HG03442 (cell line): ENCODE measurements around the gene TRIOBP.
A peak's percentile ranks its signal among the peaks of the same experiment; 100 is the strongest.
"Not testable (repeated sequence)": the region's sequence is repeated elsewhere in the genome, so short reads cannot be mapped to it uniquely, and the experiment has no call there.

Experiments used
- ATAC-seq: cut with Tn5 transposase; IDR thresholded peaks from one replicate; pipeline ENCODE4 v1.9.1; 2021; ENCODE audit warnings: mild to moderate bottlenecking, moderate library complexity; ENCODE audit not compliant: unreplicated experiment

The TRIOBP gene, protein sequence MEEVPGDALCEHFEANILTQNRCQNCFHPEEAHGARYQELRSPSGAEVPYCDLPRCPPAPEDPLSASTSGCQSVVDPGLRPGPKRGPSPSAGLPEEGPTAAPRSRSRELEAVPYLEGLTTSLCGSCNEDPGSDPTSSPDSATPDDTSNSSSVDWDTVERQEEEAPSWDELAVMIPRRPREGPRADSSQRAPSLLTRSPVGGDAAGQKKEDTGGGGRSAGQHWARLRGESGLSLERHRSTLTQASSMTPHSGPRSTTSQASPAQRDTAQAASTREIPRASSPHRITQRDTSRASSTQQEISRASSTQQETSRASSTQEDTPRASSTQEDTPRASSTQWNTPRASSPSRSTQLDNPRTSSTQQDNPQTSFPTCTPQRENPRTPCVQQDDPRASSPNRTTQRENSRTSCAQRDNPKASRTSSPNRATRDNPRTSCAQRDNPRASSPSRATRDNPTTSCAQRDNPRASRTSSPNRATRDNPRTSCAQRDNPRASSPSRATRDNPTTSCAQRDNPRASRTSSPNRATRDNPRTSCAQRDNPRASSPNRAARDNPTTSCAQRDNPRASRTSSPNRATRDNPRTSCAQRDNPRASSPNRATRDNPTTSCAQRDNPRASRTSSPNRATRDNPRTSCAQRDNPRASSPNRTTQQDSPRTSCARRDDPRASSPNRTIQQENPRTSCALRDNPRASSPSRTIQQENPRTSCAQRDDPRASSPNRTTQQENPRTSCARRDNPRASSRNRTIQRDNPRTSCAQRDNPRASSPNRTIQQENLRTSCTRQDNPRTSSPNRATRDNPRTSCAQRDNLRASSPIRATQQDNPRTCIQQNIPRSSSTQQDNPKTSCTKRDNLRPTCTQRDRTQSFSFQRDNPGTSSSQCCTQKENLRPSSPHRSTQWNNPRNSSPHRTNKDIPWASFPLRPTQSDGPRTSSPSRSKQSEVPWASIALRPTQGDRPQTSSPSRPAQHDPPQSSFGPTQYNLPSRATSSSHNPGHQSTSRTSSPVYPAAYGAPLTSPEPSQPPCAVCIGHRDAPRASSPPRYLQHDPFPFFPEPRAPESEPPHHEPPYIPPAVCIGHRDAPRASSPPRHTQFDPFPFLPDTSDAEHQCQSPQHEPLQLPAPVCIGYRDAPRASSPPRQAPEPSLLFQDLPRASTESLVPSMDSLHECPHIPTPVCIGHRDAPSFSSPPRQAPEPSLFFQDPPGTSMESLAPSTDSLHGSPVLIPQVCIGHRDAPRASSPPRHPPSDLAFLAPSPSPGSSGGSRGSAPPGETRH (N-terminal part only)

DNA sequence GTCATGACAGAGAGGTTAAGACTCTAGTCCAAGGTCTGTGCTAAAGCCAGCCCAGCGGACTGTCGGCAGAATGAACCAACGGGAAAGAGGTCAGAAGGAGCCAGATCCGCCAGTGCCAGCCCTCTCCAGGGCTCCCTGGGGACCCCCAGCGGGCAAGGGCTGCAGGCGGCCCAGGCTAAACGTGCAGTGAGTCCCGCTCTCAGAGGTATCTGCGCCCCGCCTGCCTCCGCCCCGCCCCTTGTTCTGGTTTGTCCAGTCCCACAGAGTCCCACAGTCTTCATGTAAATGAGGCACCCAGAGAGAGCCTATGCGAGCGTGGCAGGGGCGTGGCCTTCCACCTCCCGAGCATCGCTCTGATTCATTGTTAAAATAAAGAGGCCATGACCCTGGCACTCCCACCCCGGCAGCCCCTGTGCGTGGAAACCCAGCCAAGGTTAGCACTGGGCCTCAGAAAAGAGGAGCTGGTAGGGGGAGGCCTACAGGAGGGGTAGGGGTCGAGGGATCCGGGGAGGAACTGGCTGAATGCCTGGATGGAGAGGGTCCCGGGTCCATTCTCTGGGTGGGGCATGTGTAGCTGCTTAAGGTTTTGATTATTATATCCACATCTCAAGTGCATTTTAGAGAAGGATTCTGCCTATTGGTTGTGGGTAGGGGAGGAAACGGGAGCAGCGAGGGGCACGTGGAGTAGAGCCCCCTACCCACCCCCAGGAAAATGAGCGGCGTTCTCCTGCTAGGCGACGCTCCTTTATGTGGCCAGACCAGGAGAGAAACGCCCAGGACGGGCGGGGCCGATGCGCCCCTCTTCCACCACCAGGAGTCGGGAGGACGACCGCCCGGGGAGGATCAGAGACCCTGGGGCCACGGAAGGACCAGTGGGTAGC lies at the start of gene TRIOBP:
TSS of gene TRIOBP (plus strand) at position 392 of the 881 bp plus-strand sequence. CDS start 4,318 bp downstream, outside the sequence.
- ATAC-seq = no peak

GRCh38 chr22:37647317-37647716 lies 49.5 kb upstream of the TRIOBP start:
- no peak for ATAC-seq

DNA sequence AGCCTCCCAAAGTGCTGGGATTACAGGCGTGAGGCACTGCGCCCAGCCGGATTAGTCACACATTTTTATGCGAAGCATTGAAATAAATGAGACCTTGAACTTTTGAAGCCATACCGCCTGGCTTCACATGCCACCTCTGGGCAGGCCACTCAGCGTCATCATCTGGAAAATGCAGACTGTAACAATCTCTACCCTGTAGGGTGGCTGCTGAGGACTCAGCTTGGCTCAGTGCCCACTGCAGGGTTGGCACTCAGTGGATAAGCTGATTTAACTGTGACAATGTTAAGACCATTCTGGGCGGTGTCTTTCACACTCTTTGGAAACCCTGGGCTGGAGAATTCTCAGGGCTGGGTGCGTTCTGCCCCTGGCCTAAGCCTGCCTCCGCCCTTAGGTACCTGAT lies 48.9 kb upstream of the TRIOBP start:
- ATAC-seq = no peak

GRCh38 chr22:37650463-37651136 lies 46.2 kb upstream of the TRIOBP start:
- ATAC-seq = no peak

DNA sequence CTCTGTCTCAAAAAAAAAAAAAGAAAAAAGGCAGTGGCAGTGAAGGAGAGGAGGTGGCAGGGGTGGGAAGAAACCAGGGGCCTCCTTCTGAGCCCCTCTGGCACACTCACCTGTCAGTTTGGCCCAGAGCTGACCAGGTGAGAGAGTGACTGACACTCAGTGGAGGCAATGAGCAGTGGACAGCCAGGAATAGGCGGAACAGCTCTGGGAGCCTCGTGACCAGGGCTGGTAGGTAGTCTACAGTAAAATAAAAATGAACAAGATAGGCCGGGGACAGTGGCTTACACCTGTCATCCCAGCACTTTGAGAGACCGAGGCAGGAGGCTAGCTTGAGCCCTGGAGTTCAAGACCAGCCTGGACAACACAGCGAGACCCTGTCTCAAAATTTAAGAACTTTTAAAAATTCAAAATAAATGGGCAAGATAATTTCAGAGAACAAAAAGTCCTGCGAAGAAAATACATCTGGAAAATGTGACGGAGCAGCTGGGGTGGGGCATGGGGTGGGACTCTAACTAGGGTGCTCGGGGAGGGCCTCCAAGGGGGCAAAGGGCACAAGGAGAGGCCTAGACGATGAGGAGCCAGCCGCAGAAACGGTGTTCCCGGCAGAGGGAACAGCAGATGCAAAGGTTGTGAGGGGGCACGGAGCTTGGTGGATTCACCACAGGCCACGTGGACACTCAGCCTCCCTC lies 42.1 kb upstream of the TRIOBP start:
- ATAC-seq = no peak

DNA sequence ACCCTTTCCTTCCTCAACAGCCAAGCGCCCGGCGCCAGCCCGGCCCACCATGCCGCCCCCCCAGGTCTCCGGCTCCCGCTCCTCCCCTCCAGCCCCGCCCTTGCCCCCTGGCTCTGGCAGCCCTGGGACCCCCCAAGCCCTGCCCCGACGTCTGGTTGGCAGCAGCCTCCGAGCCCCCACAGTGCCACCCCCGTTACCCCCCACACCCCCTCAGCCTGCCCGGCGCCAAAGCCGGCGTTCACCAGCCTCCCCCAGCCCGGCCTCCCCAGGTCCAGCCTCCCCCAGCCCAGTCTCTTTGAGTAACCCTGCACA lies 41.6 kb upstream of the TRIOBP start:
- no peak for ATAC-seq

- not testable (repeated sequence) for ATAC-seq
Measured at GRCh38 chr22:37656583-37656982, 40.3 kb upstream of the TRIOBP start.

- no peak for ATAC-seq
Measured at GRCh38 chr22:37657590-37658132, 39.2 kb upstream of the TRIOBP start.

- ATAC-seq = peak; percentile 75
Measured at GRCh38 chr22:37658133-37659065, 38.4 kb upstream of the TRIOBP start, which contains the start of gene PDXP. TSS of gene PDXP (plus strand) at chr22:37658723. CDS start at chr22:37658783, 60 bp downstream.

DNA sequence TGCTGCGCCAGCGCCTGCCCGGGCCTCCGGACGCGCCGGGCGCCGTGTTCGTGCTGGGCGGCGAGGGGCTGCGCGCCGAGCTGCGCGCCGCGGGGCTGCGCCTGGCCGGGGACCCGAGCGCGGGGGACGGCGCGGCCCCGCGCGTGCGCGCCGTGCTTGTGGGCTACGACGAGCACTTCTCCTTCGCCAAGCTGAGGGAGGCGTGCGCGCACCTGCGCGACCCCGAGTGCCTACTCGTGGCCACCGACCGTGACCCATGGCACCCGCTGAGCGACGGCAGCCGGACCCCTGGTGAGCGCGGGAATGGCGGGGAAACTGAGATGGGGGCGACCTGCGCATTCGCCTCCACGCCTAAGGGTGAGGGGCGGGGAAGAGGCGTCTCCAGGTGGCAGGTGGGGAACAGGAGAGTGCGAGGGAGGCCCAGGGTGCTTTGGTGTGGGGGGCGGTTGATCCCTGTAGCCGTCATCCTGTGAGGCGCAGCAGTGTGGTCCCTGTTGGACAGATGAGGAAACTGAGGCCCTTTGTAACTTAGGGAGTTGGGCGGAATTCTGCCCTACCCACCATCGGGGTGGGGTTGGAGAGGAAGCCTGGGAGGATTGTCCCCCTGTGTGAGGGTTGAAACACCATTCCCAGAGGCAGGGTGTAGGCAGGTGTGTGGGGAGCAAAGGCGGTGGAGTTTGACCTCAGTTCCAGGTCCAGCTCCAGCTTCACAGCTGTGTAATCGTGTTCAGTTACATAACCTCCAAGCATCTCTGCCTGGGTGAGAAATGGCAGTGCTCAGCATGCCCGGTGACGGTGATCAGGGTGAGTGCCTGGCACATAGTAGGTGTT lies 37.6 kb upstream of the TRIOBP start:
- ATAC-seq = peak; percentile 9

DNA sequence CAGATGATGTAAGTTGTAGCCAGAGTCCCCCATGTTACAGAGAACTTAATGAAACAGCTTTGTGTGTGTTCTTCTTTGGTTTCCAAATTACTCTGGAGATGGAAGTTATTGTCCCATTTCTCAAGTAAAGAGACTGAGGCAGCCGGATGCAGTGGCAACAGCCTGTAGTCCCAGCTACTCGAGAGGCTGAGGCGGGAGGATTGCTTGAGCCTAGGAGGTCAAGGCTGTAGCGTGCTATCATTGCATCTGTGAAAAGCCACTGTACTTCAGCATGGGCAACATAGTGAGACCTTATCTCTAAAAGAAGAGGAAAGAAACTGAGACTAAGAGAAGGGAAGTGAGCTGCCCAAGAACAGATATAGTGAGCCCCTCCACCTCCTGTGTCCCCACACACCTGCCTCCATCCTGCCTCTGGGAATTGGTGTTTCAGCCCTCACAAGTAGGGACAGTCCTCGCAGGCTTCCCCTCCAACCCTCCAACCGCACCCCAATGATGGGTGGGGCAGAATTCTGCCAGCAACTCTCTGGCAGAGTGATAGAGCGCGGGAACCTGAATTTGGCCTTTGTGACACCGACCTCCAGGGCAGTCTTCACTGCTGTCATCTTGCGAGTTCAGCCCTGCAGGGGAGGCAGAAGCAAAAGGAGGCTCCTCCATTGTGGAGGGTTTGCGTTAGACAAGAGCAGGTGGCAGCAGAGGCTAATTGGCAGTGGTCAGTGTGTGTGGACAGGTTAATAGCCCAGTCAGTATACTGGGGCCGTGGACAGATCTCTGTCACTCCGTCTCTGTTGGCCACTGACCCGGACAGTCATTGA lies 36.7 kb upstream of the TRIOBP start:
- no peak for ATAC-seq

DNA sequence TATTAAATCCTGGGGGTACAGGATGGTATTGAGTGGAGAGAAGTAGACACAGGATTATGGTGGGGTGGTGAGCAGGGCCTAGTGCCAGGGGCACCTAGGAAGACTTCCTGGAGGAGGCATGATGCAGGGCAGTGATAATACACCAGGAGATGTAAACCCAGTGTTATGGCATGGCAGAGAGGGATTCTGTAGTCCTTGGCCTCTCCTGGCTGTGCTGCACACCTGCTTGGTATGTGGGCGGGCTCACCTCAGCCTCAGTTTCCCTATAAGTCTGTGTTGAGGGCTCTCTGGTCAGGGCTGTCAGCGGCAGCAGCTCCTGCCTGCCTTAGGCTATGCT lies 36.2 kb upstream of the TRIOBP start:
- ATAC-seq = no peak

DNA sequence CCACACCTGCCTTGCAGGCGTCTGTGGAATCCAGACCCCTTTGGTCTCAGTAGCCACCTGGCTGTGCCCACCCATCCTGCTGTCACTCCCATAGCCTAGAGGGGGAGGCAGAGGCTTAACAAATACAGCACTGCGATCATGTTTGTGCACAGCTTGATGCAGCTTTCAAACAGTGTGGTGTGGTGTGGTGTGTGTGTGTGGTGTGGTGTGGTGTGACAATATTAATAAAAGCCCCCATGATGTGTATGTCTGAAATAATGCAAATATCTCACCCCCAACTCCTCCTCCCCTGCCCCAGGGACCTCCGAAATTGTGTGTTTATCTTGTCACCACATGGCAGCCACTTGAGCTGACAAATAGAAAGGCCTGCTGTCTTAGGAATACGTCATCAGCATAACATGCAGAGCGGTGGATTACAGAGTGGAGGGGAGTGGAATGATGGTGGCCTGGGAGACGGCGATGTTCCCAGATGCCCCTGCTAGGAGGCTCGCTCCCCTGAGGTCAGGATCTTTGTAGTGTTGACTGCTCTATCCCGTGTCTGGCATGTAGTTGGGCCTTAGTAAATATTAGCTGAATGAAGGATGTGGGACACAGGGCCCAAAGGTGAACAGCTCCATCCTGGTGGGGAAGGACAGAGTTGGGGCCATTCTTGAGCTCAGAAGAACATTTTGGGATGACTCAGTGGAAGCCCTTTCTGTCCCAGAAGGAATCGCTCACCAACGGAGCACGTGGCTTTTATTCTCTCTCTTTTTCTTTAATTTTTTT lies 35.5 kb upstream of the TRIOBP start:
- ATAC-seq = no peak

- ATAC-seq = no peak
Measured at GRCh38 chr22:37662039-37662438, 34.8 kb upstream of the TRIOBP start.

DNA sequence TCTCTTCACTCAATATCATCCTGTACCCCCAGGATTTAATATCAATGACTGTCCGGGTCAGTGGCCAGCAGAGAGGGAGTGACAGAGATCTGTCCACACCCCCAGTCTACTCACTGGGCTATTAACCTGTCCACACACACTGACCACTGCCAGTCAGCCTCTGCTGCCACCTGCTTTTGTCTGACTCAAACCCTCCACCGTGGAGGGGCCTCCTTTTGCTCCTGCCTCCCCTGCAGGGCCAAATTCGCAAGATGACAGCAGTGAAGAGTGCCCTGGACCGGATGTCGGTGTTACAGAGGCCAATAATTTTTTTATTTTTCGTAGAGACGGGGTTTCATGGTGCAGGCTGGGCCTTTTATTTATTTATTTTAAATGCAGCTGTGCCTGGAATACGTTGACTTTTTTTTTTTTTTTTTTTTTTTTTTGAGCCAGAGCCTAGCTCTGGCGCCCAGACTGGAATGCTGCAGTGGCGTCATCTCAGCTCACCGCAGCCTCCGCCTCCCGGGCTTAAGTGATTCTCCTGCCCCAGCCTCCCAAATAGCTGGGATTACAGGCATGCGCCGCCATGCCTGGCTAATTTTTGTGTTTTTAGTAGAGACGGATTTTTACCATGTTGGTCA lies 33.2 kb upstream of the TRIOBP start:
- no peak for ATAC-seq
